Testis (tissue), 2 donors: Measurements from ENCODE around the gene PUM2.

Experiments
- POLR2A ChIP-seq: fragments of 450-650 bp; IDR thresholded peaks from one replicate; pipeline ENCODE4 v1.6.1; 2017; ENCODE audit warnings: antibody characterized with exemption, mild to moderate bottlenecking, moderate library complexity
- TF ChIP-seq, protein P1 (sequence below), 3 experiments: fragments of 450-650 bp in 2 of 3; fragments of 200-600 bp in 1 of 3; sonication (generic) in 1 of 3; IDR thresholded peaks; one replicate each; pipeline ENCODE4 v1.5.1; 2016 to 2019; ENCODE audit warnings: antibody characterized with exemption in 3 of 3, mild to moderate bottlenecking in 2 of 3, moderate library complexity in 1 of 3

DNA sequence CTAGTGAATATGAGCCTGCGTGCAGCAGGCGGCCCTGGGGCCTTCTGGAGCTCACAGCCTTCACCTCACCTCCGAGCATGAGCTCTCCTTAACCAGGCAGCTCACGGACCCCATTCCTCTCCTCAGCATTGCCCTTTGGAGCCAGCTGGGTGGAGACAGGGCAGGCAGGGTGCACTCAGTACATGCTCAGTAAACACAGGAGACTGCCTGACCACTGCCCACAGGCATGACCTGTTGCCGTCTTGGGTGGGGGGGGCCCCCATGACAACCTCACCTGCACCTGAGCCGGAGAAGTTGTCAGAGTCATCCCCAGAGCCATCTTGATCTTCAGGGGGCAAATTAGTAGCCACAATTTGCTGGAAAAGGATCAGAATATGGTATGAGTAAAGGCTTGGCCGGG lies 145.6 kb downstream of the PUM2 start:
- TF ChIP-seq POLR2A = no peak
- TF ChIP-seq, protein P1, sequence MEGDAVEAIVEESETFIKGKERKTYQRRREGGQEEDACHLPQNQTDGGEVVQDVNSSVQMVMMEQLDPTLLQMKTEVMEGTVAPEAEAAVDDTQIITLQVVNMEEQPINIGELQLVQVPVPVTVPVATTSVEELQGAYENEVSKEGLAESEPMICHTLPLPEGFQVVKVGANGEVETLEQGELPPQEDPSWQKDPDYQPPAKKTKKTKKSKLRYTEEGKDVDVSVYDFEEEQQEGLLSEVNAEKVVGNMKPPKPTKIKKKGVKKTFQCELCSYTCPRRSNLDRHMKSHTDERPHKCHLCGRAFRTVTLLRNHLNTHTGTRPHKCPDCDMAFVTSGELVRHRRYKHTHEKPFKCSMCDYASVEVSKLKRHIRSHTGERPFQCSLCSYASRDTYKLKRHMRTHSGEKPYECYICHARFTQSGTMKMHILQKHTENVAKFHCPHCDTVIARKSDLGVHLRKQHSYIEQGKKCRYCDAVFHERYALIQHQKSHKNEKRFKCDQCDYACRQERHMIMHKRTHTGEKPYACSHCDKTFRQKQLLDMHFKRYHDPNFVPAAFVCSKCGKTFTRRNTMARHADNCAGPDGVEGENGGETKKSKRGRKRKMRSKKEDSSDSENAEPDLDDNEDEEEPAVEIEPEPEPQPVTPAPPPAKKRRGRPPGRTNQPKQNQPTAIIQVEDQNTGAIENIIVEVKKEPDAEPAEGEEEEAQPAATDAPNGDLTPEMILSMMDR (IDR thresholded peaks at IDR 0.05) = no peak
